ENCODE measurements around the gene CDCA5. TPM values are rescaled to one million over a fixed set of nuclear protein-coding genes. Genes with fewer than 3 reads are reported as not detected.

CDCA5 gene
- total and polyA plus RNA-seq, 12 donors = 0.35 to 10.0 (median 1.4) TPM

DNA sequence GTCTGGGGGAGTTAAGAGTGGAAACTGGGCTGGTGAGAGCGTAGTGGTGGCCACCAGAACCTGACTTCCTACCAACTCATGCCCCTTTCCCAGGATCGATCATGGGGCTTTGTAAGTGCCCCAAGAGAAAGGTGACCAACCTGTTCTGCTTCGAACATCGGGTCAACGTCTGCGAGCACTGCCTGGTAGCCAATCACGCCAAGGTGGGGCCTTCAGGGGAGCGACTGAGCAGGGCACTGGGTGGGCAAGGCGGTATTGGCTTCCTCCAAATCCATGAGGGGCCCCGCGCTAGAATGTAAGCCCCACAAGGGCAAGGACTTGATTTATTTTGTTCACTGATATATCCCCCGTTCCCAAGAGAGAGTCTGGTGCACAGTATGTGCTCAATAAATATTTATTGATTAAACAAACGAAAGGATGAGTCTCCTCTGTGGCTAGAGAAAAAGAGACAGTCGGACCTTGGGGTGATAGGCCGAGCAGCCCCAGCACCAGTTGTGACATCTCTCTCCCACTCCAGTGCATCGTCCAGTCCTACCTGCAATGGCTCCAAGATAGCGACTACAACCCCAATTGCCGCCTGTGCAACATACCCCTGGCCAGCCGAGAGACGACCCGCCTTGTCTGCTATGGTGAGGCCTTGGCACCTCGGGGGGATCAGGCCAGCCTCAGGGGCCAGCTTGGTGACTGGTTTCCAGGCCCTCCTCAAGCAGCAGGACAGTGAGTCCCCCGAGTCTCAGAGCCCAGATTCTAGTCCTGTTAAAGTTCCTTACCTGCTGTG lies 947 bp upstream of the CDCA5 start:
- Histone ChIP-seq H3K27ac (peak overlapping the region; percentile 84 to 93 (median 90)), H3K27me3 (no peaks in the 10 kb centered on the region), H3K4me1 (replicated peaks in 1 of 2) (peaks cover 12 to 20% of the 10 kb centered on the region in 2 donors), H3K4me3 (peak overlapping the region; percentile 41 to 93 (median 80)), H3K9me3 (replicated peaks in 1 of 3) (no peaks in the 10 kb centered on the region), H3K36me3 (replicated peaks in 1 of 2) (peaks cover 0 to 44% of the 10 kb centered on the region in 2 donors)
- TF ChIP-seq, protein P1, sequence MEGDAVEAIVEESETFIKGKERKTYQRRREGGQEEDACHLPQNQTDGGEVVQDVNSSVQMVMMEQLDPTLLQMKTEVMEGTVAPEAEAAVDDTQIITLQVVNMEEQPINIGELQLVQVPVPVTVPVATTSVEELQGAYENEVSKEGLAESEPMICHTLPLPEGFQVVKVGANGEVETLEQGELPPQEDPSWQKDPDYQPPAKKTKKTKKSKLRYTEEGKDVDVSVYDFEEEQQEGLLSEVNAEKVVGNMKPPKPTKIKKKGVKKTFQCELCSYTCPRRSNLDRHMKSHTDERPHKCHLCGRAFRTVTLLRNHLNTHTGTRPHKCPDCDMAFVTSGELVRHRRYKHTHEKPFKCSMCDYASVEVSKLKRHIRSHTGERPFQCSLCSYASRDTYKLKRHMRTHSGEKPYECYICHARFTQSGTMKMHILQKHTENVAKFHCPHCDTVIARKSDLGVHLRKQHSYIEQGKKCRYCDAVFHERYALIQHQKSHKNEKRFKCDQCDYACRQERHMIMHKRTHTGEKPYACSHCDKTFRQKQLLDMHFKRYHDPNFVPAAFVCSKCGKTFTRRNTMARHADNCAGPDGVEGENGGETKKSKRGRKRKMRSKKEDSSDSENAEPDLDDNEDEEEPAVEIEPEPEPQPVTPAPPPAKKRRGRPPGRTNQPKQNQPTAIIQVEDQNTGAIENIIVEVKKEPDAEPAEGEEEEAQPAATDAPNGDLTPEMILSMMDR (IDR thresholded peaks at IDR 0.05) = no peak
- no peak for TF ChIP-seq POLR2A (IDR thresholded peaks at IDR 0.05)
- WGBS, 4 donors = 20 to 42% (median 35%) methylated on average over 16 to 23 of the region's 23 CpGs
- intact Hi-C loops (cut with DNase I) = no loop called here
- DNase-seq = no peak

DNA sequence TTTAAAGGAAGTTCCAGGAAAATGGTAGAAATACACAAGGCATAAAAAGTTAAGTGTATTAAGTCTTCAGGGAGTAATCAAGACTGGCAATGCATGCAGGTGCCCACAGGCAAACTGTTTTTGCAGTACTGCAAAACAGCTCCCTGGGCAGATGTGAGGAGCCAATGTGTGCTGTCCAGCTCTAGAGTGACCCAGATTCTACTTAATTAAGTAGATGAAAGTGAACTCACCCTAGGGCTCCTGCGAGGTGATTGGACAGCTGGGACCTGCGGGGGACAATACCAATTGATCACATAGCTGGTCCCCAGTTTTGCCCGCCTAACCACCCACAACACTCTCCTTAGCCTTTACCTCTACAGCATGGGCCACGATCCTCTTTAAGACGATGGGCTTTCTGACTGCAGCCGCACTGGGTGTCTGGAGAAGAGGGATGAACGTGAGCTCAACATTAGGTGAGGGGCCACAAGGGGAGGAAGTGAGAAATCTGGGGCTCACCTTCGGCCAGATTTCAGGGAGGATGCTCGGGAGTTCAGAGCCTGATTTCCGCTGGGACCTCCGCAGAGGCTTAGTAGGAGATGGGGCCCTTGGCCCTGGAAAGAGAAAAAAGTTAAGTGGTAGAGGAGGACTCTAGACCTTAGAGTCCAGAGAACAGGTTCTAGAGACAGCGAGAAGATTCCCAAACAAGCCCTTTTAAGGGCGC lies 556 bp downstream of the CDCA5 start:
- no peak for DNase-seq
- Histone ChIP-seq H3K9me3 (replicated peaks in 1 of 3) (no peaks in the 10 kb centered on the region), H3K4me1 (replicated peaks in 1 of 2) (peaks cover 12 to 20% of the 10 kb centered on the region in 2 donors), H3K4me3 (peak overlapping the region in 2 of 4 donors; percentile 76 to 93), H3K27ac (peak overlapping the region in 3 of 5 donors; percentile 84 to 93 (median 90)), H3K36me3 (replicated peaks in 1 of 2) (peaks cover 0 to 29% of the 10 kb centered on the region in 2 donors), H3K27me3 (no peaks in the 10 kb centered on the region)
- TF ChIP-seq POLR2A (IDR thresholded peaks at IDR 0.05) = no peak
- TF ChIP-seq, protein P1 (IDR thresholded peaks at IDR 0.05) = no peak
- intact Hi-C loops (cut with DNase I) = no loop called here
- 2 to 7% (median 4%) methylated on average over 11 to 13 of the region's 13 CpGs for WGBS, 4 donors

DNA sequence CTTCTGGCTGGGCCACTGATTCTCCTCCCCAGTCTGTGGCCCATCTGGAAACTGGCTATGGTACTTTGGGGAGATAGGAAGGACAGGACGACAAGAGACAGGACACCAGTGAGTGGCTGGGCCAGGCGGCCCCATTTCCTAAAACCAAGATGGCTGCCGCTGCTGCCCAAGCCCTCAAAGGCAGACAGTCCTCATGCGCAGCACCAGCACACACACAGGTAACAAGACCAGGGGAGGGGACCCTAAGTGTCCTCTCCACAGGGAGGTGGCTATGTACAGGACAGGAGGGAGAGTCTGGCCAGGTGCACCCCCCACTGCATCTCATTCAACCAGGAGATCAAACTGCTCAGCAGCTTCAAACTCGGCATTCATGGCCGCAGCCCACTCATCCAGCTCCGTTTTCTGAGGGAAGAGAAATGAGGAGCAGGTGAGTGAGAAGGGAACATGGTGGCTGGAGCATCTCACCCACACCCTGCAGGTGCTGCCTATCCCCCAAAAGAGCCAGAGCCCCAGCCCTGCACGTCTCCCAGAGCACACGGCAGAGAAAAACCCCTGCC lies 5.0 kb downstream of the CDCA5 start:
- intact Hi-C loops (cut with DNase I) = loop anchor here in 1 of 2 donors (10.0 kb wide), 1 partner anchor 64 kb away; the partner anchor contains the start of gene ARL2
- TF ChIP-seq, protein P1 (IDR thresholded peaks at IDR 0.05) = no peak
- TF ChIP-seq POLR2A (IDR thresholded peaks at IDR 0.05) = no peak
- peaks cover 0 to 7% of the 10 kb centered on the region in 2 donors for H3K4me1 ChIP-seq (replicated peaks in 1 of 2)
- no peak overlapping the region for H3K27ac ChIP-seq
- DNase-seq = no peak
- 92 to 98% (median 94%) methylated on average over 5 to 9 of the region's 9 CpGs for WGBS, 4 donors
- no peaks in the 10 kb centered on the region for H3K9me3 ChIP-seq (replicated peaks in 1 of 3)
- H3K36me3 ChIP-seq (replicated peaks in 1 of 2) = no peaks in the 10 kb centered on the region
- H3K4me3 ChIP-seq = no peak overlapping the region
- no peaks in the 10 kb centered on the region for H3K27me3 ChIP-seq

DNA sequence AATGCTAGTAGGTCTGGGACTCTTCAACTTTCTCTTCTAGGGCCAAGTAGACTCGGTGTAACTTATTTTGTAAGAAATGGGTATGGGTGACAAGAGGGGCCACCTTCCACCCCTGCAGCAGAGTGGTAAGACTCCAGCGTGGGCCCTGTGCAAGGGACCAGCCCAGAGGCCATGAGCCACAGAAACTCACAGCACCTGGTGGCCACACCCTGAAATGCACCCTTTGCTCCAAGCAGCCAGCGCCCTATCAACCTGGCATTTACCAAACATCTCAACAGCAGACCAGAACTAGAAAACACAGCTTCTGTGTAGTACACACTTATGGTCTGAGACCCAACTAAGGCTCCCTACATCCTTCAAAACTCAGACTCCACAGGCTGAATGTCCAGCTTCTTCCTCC lies 5.7 kb downstream of the CDCA5 start:
- intact Hi-C loops (cut with DNase I) = loop anchor here in 1 of 2 donors (10.0 kb wide), 1 partner anchor 63 kb away; the partner anchor contains the start of gene ARL2
- no peaks in the 10 kb centered on the region for H3K36me3 ChIP-seq (replicated peaks in 1 of 2)
- WGBS, 4 donors = 58 to 72% (median 69%) methylated on average over 3 of the region's 3 CpGs
- no peak for TF ChIP-seq POLR2A (IDR thresholded peaks at IDR 0.05)
- TF ChIP-seq, protein P1 (IDR thresholded peaks at IDR 0.05) = peak; percentile 32 to 65 (median 53)
- no peak overlapping the region for H3K27ac ChIP-seq
- H3K27me3 ChIP-seq = no peaks in the 10 kb centered on the region
- no peak overlapping the region for H3K4me3 ChIP-seq
- H3K4me1 ChIP-seq (replicated peaks in 1 of 2) = peaks cover 0 to under 1% of the 10 kb centered on the region in 2 donors
- peak in 6 of 7 donors; percentile 29 to 72 (median 60) for DNase-seq
- no peaks in the 10 kb centered on the region for H3K9me3 ChIP-seq (replicated peaks in 1 of 3)
